ENCODE measurements around the gene HSD17B12. TPM values are rescaled to one million over a fixed set of nuclear protein-coding genes. Genes with fewer than 3 reads are reported as not detected.

HSD17B12 gene
- total and polyA plus RNA-seq, 2 of the 8 experiments (the other 6 are each of a cell fraction or from before 2014, with no cell fraction given) = 46.0 to 121 TPM

GRCh38 chr11:43874078-43874477 lies 193.5 kb downstream of the HSD17B12 start:
- no peaks in the 10 kb centered on the region for H3K4me1 ChIP-seq (replicated peaks in 1 of 4; ENCODE audit: control insufficient read depth in 3 of 4, insufficient read depth in 4 of 4, low read length in 3 of 4)
- H3K27me3 ChIP-seq (replicated peaks in 1 of 4; ENCODE audit: control insufficient read depth in 3 of 4, extremely low read depth in 1 of 4, insufficient read depth in 3 of 4, low read length in 3 of 4) = peaks cover 1 to 9% (median 7%) of the 10 kb centered on the region in 4 experiments; a peak in 4 of 7 replicates
- H2BK5ac ChIP-seq (ENCODE audit: low read depth, low read length) = no peak overlapping the region
- no peaks in the 10 kb centered on the region for H4K20me1 ChIP-seq (replicated peaks in 1 of 2; ENCODE audit: control insufficient read depth in 1 of 2, insufficient read depth in 2 of 2, low read length in 2 of 2)
- no peaks in the 10 kb centered on the region for H3K79me2 ChIP-seq (ENCODE audit: control insufficient read depth in 1 of 2, insufficient read depth in 2 of 2, low read length in 2 of 2)
- no peak overlapping the region for H3K4me3 ChIP-seq (ENCODE audit: extremely low read depth in 1 of 4, insufficient read depth in 2 of 4, low read depth in 3 of 4, low read length in 4 of 4)
- no peak for TF ChIP-seq CREB1 (IDR thresholded peaks at IDR 0.05)
- no peak for TF ChIP-seq GABPA (IDR thresholded peaks at IDR 0.05; ENCODE audit: borderline replicate concordance, insufficient read depth, low read length)
- TF ChIP-seq EP300 (IDR thresholded peaks at IDR 0.05; ENCODE audit: borderline replicate concordance in 1 of 2, low read depth in 2 of 2, low read length in 2 of 2) = no peak
- TF ChIP-seq TEAD4 (IDR thresholded peaks at IDR 0.05; ENCODE audit: low read depth, low read length) = no peak
- TF ChIP-seq, protein P1, sequence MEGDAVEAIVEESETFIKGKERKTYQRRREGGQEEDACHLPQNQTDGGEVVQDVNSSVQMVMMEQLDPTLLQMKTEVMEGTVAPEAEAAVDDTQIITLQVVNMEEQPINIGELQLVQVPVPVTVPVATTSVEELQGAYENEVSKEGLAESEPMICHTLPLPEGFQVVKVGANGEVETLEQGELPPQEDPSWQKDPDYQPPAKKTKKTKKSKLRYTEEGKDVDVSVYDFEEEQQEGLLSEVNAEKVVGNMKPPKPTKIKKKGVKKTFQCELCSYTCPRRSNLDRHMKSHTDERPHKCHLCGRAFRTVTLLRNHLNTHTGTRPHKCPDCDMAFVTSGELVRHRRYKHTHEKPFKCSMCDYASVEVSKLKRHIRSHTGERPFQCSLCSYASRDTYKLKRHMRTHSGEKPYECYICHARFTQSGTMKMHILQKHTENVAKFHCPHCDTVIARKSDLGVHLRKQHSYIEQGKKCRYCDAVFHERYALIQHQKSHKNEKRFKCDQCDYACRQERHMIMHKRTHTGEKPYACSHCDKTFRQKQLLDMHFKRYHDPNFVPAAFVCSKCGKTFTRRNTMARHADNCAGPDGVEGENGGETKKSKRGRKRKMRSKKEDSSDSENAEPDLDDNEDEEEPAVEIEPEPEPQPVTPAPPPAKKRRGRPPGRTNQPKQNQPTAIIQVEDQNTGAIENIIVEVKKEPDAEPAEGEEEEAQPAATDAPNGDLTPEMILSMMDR (IDR thresholded peaks at IDR 0.05; ENCODE audit: control extremely low read depth in 1 of 3, insufficient read depth in 1 of 3, low read depth in 1 of 3, low read length in 3 of 3) = no peak
- no peak for TF ChIP-seq CBX5 (IDR thresholded peaks at IDR 0.05; ENCODE audit: low read depth, low read length)
- TF ChIP-seq KDM4A (IDR thresholded peaks at IDR 0.05; ENCODE audit: low read depth, low read length, severe bottlenecking) = no peak
- no peak for TF ChIP-seq USF2 (IDR thresholded peaks at IDR 0.05; ENCODE audit: low read length)
- TF ChIP-seq GTF2F1 (IDR thresholded peaks at IDR 0.05; ENCODE audit: borderline replicate concordance, low read depth, low read length) = no peak
- TF ChIP-seq SIRT6 (IDR thresholded peaks at IDR 0.05; ENCODE audit: low read length) = no peak
- no peak for TF ChIP-seq KDM1A (IDR thresholded peaks at IDR 0.05; ENCODE audit: borderline replicate concordance, low read length)
- H2AK5ac ChIP-seq (ENCODE audit: low read depth, low read length) = no peak overlapping the region
- H3K23me2 ChIP-seq (ENCODE audit: low read depth, low read length) = no peaks in the 10 kb centered on the region
- no peak overlapping the region for H2BK15ac ChIP-seq (ENCODE audit: low read length)
- no peak overlapping the region for H3K4ac ChIP-seq (replicated peaks; ENCODE audit: insufficient read length, low read depth, low read length)
- H3K9me3 ChIP-seq (ENCODE audit: insufficient read depth in 2 of 2, low read depth in 1 of 2, low read length in 1 of 2) = no peaks in the 10 kb centered on the region
- no peaks in the 10 kb centered on the region for H3K36me3 ChIP-seq (ENCODE audit: control insufficient read depth in 2 of 4, insufficient read depth in 4 of 4, low read length in 3 of 4)
- no peak overlapping the region for H2BK120ac ChIP-seq (replicated peaks; ENCODE audit: low read depth, low read length)
- ChIA-PET POLR2A (ENCODE audit: partially characterized antibody) (no interaction called here), CTCF (ENCODE audit: partially characterized antibody) (interaction anchor here (0.6 to 3.4 kb wide), 3 partner anchors 16 to 163 kb away, joined by 3 to 13 read pairs (median 12); no protein-coding TSS in a partner anchor)
- no peak overlapping the region for H3K14ac ChIP-seq (ENCODE audit: insufficient read length)
- no peak overlapping the region for H3K18ac ChIP-seq (ENCODE audit: extremely low read depth, low read length)
- no peak overlapping the region for H3K56ac ChIP-seq (replicated peaks; ENCODE audit: insufficient read length, low read depth, low read length)
- H3K79me1 ChIP-seq (ENCODE audit: low read depth, low read length) = no peaks in the 10 kb centered on the region
- no peak overlapping the region for H2BK20ac ChIP-seq (ENCODE audit: low read length)
- no peak overlapping the region for H2BK12ac ChIP-seq (ENCODE audit: low read depth, low read length)
- H3K4me2 ChIP-seq (ENCODE audit: insufficient read depth in 1 of 2, low read depth in 2 of 2, low read length in 2 of 2) = no peak overlapping the region
- H2AFZ ChIP-seq (ENCODE audit: low read length) = no peak overlapping the region
- no peak for DNase-seq (ENCODE audit: low read depth in 1 of 2, low spot score in 2 of 2)
- FAIRE-seq = no peak
- H3K27ac ChIP-seq (ENCODE audit: low read depth, low read length) = no peak overlapping the region
- no peak overlapping the region for H4K5ac ChIP-seq (ENCODE audit: insufficient read length, low read depth, low read length)
- no peak overlapping the region for H3K23ac ChIP-seq (ENCODE audit: insufficient read length)
- no peak overlapping the region for H4K91ac ChIP-seq (replicated peaks; ENCODE audit: insufficient read length, low read length)
- no peak overlapping the region for H3K9ac ChIP-seq (replicated peaks in 1 of 4; ENCODE audit: extremely low read depth in 1 of 4, low read depth in 3 of 4, low read length in 3 of 4)
- 81% methylated on average over 3 of the region's 3 CpGs; no CpG with 5 or more reads in 1 of the 2 experiments for WGBS, 2 experiments (ENCODE audit: extremely low coverage in 1 of 2, insufficient coverage in 1 of 2, insufficient read length in 1 of 2, insufficient replicate concordance in 2 of 2, low coverage in 1 of 2, low lambda C conversion rate in 2 of 2, missing lambda C conversion rate in 1 of 2)
- no peak overlapping the region for H4K8ac ChIP-seq (ENCODE audit: extremely low read depth, insufficient read depth, low read length)

Measured in H1 (cell line).